Effector memory CD8-positive, alpha-beta T cell (primary cell): ENCODE data around the gene PDGFA.

Experiments
- ATAC-seq: fragments of 150-1000 bp; cut with Tn5 transposase; replicated peaks from 2 replicates; pipeline ENCODE4 v1.10.0; 2021; ENCODE audit warnings: mild to moderate bottlenecking, moderate library complexity
- DNase-seq, 3 experiments: peaks; one replicate each; pipeline ENCODE4 v3.0.0; 2021
- H3K27ac Mint-ChIP-seq, 2 donors: one replicate each; pipeline ENCODE4 v1.8.0; 2022; ENCODE audit warnings: mild to moderate bottlenecking in 2 of 2, mixed read lengths in 2 of 2, moderate library complexity in 2 of 2
- H3K27me3 Mint-ChIP-seq, 2 donors: one replicate each; pipeline ENCODE4 v1.8.0; 2022; ENCODE audit warnings: mixed read lengths in 2 of 2
- H3K36me3 Mint-ChIP-seq: one replicate; pipeline ENCODE4 v1.8.0; 2022; ENCODE audit warnings: mild to moderate bottlenecking, moderate library complexity, mixed read lengths; ENCODE audit not compliant: insufficient read depth
- H3K4me1 Mint-ChIP-seq, 2 donors: one replicate each; pipeline ENCODE4 v1.8.0; 2022; ENCODE audit warnings: low read depth in 2 of 2, mixed read lengths in 2 of 2
- H3K4me3 Mint-ChIP-seq, 2 donors: one replicate each; pipeline ENCODE4 v1.8.0; 2022; ENCODE audit warnings: mild to moderate bottlenecking in 2 of 2, mixed read lengths in 2 of 2, moderate library complexity in 2 of 2
- H3K9me3 Mint-ChIP-seq, 2 donors: one replicate each; pipeline ENCODE4 v1.8.0; 2022; ENCODE audit warnings: mixed read lengths in 2 of 2
- total RNA-seq, 9 experiments: gene quantifications; one replicate each; lab custom pipeline; 2026; lab: John Stamatoyannopoulos, UW

The PDGFA gene
- 1.1 to 64.5 (median 2.0) reads per million in 9 experiments for total RNA-seq

- H3K4me3 Mint-ChIP-seq: peak within 1 kb of the TSS; percentile 76 to 78
- H3K9me3 Mint-ChIP-seq: no peaks in the 10 kb centered on the region
- no peak within 1 kb of the TSS for H3K27ac Mint-ChIP-seq
- H3K36me3 Mint-ChIP-seq: peaks cover 3% of the 10 kb centered on the region
- H3K4me1 Mint-ChIP-seq: peaks cover 6 to 8% of the 10 kb centered on the region in 2 donors
- peak; percentile 39 for ATAC-seq
- peaks cover 27 to 58% of the 10 kb centered on the region in 2 donors for H3K27me3 Mint-ChIP-seq
- no peak for DNase-seq
These were observed at the start of gene PDGFA for GRCh38 chr7:519484-520390. Gene PDGFA (minus strand): TSS chr7:519846. CDS start chr7:519001, 845 bp downstream.

- no peaks in the 10 kb centered on the region for H3K36me3 Mint-ChIP-seq
- H3K4me3 Mint-ChIP-seq: no peak overlapping the region
- no peaks in the 10 kb centered on the region for H3K27me3 Mint-ChIP-seq
- H3K9me3 Mint-ChIP-seq: no peaks in the 10 kb centered on the region
- H3K4me1 Mint-ChIP-seq: no peaks in the 10 kb centered on the region
- H3K27ac Mint-ChIP-seq: no peak overlapping the region
- no peak for ATAC-seq
- no peak for DNase-seq
These were observed 48.6 kb upstream of the PDGFA start for GRCh38 chr7:568031-568951.

GRCh38 chr7:567305-567883 is 47.7 kb upstream of the PDGFA start:
- peaks cover 0 to 4% of the 10 kb centered on the region in 2 donors for H3K4me1 Mint-ChIP-seq
- H3K9me3 Mint-ChIP-seq: no peaks in the 10 kb centered on the region
- ATAC-seq (no peak), DNase-seq (no peak)
- no peaks in the 10 kb centered on the region for H3K27me3 Mint-ChIP-seq
- no peaks in the 10 kb centered on the region for H3K36me3 Mint-ChIP-seq
- no peak overlapping the region for H3K27ac Mint-ChIP-seq
- H3K4me3 Mint-ChIP-seq: no peak overlapping the region

GRCh38 chr7:566100-566499 is 46.5 kb upstream of the PDGFA start:
- Mint-ChIP-seq H3K27ac (no peak overlapping the region), H3K9me3 (no peaks in the 10 kb centered on the region), H3K36me3 (no peaks in the 10 kb centered on the region), H3K27me3 (no peaks in the 10 kb centered on the region), H3K4me3 (no peak overlapping the region), H3K4me1 (peaks cover under 1 to 4% of the 10 kb centered on the region in 2 donors)
- ATAC-seq (no peak), DNase-seq (no peak)

- Mint-ChIP-seq H3K4me3 (no peak overlapping the region), H3K9me3 (no peaks in the 10 kb centered on the region), H3K36me3 (no peaks in the 10 kb centered on the region), H3K27ac (peak overlapping the region in 1 of 2 donors; percentile 13), H3K4me1 (peaks cover 4 to 6% of the 10 kb centered on the region in 2 donors), H3K27me3 (no peaks in the 10 kb centered on the region)
- ATAC-seq (no peak), DNase-seq (no peak)
These were observed 44.7 kb upstream of the PDGFA start for GRCh38 chr7:564176-564865.

GRCh38 chr7:563629-564170 is 44.1 kb upstream of the PDGFA start:
- Mint-ChIP-seq H3K4me3 (no peak overlapping the region), H3K9me3 (no peaks in the 10 kb centered on the region), H3K27me3 (no peaks in the 10 kb centered on the region), H3K36me3 (no peaks in the 10 kb centered on the region), H3K27ac (no peak overlapping the region), H3K4me1 (peaks cover 4 to 6% of the 10 kb centered on the region in 2 donors)
- DNase-seq (no peak), ATAC-seq (no peak)

GRCh38 chr7:562789-563628 is 43.4 kb upstream of the PDGFA start:
- DNase-seq (no peak), ATAC-seq (no peak)
- Mint-ChIP-seq H3K36me3 (no peaks in the 10 kb centered on the region), H3K27ac (peak overlapping the region in 1 of 2 donors; percentile 26), H3K9me3 (no peaks in the 10 kb centered on the region), H3K27me3 (no peaks in the 10 kb centered on the region), H3K4me1 (peaks cover 4 to 6% of the 10 kb centered on the region in 2 donors), H3K4me3 (no peak overlapping the region)

- H3K27ac Mint-ChIP-seq: peak overlapping the region in 1 of 2 donors; percentile 26
- DNase-seq (no peak), ATAC-seq (no peak)
- H3K4me1 Mint-ChIP-seq: peaks cover 4 to 6% of the 10 kb centered on the region in 2 donors
- no peaks in the 10 kb centered on the region for H3K36me3 Mint-ChIP-seq
- H3K4me3 Mint-ChIP-seq: no peak overlapping the region
- no peaks in the 10 kb centered on the region for H3K9me3 Mint-ChIP-seq
- no peaks in the 10 kb centered on the region for H3K27me3 Mint-ChIP-seq
These were observed 42.7 kb upstream of the PDGFA start for GRCh38 chr7:562374-562675.

GRCh38 chr7:561631-562373 is 42.2 kb upstream of the PDGFA start:
- Mint-ChIP-seq H3K27ac (peak overlapping the region in 1 of 2 donors; percentile 26), H3K4me1 (peaks cover 4 to 6% of the 10 kb centered on the region in 2 donors), H3K36me3 (no peaks in the 10 kb centered on the region), H3K27me3 (no peaks in the 10 kb centered on the region), H3K4me3 (no peak overlapping the region), H3K9me3 (no peaks in the 10 kb centered on the region)
- ATAC-seq (no peak), DNase-seq (no peak)

- Mint-ChIP-seq H3K27ac (no peak overlapping the region), H3K9me3 (no peaks in the 10 kb centered on the region), H3K4me3 (no peak overlapping the region)
These were observed 41.5 kb upstream of the PDGFA start for GRCh38 chr7:560966-561630.

GRCh38 chr7:559396-559705 is 39.7 kb upstream of the PDGFA start:
- Mint-ChIP-seq H3K4me3 (no peak overlapping the region), H3K27ac (no peak overlapping the region), H3K27me3 (no peaks in the 10 kb centered on the region), H3K4me1 (peaks cover 4 to 6% of the 10 kb centered on the region in 2 donors), H3K9me3 (no peaks in the 10 kb centered on the region), H3K36me3 (no peaks in the 10 kb centered on the region)
- DNase-seq (no peak), ATAC-seq (no peak)

More at GRCh38 chr7:560966-561630, 41.5 kb upstream of the PDGFA start:
- no peak for ATAC-seq
- Mint-ChIP-seq H3K27me3 (no peaks in the 10 kb centered on the region), H3K4me1 (peaks cover 4 to 6% of the 10 kb centered on the region in 2 donors), H3K36me3 (no peaks in the 10 kb centered on the region)
- no peak for DNase-seq
